Measurements from ENCODE around the gene SRPX.

GRCh38 chrX:38102875-38103274 is 117.8 kb downstream of the SRPX start:
- TF ChIP-seq CTCF (conservative IDR thresholded peaks at IDR 0.05), result no peak
- no peak for TF ChIP-seq ZFX (IDR thresholded peaks at IDR 0.05)
